ENCODE results near the gene PMS1.
"Not testable (repeated sequence)": the region's sequence is repeated elsewhere in the genome, so short reads cannot be mapped to it uniquely, and the experiment has no call there.

Gene PMS1

DNA sequence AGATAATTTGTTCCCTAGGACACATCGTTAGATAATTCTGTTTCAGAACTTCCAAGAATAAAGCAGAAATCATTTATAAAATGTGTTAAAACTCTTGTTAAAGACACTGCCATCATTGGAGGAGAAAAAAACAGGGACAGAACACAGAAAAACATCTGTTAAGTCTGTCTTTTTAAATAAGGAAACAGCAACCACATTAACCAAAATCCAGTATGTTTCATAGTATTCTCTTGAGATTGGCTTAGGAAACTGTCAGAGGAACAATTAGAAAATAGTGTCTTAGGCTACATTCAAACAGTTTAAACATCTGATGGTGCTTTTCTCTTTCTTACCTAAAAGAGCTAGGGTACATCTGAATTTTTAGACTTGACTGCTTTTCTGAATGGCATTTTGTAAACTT is 81.6 kb downstream of the PMS1 start:
- no peak for DNase-seq (ENCODE audit: low spot score)

DNA sequence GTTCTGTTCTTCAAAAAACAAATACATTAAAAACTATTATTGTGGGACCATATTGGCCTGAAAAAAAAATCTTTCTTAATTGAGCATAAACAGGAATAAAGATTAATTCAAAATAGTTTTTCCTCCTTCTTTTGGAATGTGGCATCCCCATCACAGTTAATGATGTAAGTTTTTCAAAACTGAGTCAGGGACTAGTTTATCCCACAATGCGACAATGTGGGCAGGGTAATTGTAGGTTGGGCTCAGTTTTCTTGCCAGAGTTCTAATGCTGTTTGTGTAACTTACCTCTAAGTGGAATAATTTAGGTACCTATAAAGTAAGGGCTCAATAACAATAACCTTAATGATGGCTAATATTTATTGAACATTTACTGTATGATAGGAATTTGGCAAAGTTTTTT is 82.0 kb downstream of the PMS1 start:
- no peak for DNase-seq (ENCODE audit: low spot score)

DNA sequence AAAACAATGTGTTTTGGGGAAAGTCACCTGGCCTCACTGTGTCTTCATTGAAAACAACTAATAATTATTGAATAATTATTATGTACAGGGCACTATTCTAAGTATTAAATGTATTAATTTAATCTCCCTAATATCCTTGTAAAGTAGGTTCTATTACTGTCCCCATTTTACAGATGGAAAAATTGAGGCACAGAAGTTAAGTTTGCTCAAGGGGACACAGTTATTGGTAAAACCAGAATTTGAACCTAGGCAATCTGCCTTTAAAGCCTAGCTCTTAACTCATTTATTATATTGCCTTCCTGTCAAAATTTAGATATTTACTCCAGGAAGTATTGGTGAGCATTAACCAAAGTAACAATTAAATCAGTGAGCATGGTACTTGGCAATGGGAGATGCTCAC is 84.6 kb downstream of the PMS1 start:
- DNase-seq (ENCODE audit: low spot score) = no peak

DNA sequence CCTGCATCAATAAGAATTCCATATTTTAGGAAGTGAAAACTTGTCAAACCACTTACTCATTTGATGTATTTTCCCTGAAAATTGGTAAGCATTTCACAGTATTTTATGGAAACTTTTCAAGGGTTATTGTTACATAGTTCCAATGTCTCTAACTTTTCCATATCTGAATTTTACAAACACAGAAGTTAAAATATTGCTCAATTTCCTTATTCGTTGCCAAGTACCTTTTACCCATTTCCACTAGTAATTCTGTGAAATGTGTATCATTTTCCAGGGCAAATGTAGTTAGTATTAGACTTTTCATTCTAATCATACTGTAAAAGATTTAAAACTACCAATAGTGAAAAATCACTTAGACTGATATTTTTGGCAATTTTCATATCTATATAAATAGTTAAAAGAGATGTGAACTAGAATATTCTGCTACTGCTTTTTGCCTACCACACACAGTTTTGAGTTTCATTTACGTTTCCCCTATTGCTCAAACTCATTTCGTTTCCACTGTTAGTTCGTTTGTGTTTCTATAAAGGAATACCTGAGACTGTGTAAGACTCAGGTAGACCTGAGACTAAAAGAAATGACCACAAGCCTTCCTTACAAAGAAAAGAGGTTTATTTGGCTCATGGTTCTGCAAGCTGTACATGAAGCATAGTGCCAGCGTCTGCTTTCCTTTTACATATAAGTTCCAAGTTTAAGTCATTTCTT is 86.3 kb downstream of the PMS1 start:
- DNase-seq (ENCODE audit: low spot score) = no peak

- no peak for DNase-seq (ENCODE audit: low spot score)
Measured at GRCh38 chr2:189873696-189874095, 89.4 kb downstream of the PMS1 start.

- DNase-seq (ENCODE audit: low spot score) = no peak
Measured at GRCh38 chr2:189874586-189875320, 90.5 kb downstream of the PMS1 start.

GRCh38 chr2:189876271-189876670 is 92.0 kb downstream of the PMS1 start:
- DNase-seq (ENCODE audit: low spot score) = no peak

- no peak for DNase-seq (ENCODE audit: low spot score)
Measured at GRCh38 chr2:189879716-189880081, 95.4 kb downstream of the PMS1 start.

DNA sequence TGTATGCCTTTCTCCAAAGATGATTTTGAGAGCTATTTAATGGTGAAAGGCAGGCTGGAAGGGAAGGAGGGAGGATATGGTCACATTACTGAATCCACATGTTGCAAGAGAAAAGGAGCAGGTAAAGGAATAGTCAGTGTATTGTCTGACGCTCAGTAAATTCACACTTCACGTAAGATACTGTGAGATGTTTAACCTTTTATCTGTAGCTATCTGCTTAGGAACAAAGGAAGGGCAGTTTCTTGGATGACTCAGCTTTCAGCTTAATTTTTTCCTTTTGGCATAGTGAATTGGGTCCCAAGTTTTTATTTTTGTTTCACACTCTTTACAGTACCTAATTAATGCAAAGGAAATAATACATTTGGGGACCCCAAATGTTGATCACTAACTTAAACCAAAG is 96.2 kb downstream of the PMS1 start:
- DNase-seq (ENCODE audit: low spot score) = no peak

DNA sequence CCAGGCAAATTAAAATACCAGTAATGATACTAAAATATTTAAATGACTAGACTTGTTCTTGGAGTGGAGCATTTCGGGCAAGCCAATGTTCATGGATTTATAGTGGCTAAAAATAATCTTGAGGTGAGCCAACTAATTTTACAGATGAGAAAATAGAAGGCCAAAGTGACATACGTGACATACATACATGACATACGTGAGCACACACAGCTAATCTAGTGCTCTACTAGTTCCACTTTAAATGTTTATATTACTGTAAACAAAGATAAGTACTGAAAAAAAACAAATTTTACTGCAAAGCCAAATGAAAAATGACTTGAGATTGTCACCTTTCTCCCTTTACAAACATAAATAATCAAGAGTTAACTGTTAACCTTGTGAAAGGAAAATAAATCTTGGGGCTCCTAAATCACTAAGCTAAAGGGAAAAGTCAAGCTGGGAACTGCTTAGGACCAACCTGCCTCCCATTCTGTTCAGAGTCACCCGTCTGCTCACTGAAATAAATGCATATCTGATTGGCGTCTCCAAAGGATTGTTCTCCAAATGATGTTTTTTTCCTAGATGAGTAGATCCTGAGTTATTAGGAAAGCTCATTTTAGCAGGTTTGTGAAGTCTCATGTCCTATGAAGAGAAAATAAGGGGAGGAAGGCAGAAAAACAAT is 96.7 kb downstream of the PMS1 start:
- no peak for DNase-seq (ENCODE audit: low spot score)

GRCh38 chr2:189885368-189885767 is 101.1 kb downstream of the PMS1 start:
- DNase-seq (ENCODE audit: low spot score) = no peak

DNA sequence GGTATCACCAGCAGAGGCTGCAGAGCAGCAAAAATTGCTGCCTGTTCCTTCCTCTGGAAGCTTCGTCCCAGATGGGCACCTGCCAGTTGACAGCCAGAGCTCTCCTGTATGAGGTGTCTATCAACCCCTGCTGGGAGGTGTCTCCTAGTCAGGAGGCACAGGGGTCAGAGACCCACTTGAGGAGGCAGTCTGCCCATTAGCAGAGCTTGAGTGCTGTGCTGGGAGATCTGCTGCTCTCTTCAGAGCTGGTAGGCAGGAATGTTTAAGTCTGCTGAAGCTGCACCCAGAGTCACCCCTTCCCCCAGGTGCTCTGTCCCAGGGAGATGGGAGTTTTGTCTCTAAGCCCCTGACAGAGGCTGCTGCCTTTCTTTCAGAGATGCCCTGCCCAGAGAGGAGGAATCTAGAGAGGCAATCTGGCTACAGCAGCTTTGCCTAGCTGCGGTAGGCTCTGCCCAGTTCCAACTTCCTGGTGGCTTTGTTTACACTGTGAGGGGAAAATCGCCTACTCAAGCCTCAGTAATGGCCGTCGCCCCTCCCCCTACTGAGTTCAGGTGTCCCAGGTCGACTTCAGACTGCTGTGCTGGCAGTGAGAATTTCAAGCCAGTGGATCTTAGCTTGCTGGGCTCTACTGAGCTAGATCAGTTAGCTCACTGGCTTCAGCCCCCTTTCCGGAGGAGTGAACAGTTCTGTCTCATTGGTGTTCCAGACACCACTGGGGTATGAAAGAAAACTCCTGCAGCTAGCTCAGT is 108.5 kb downstream of the PMS1 start:
- DNase-seq (ENCODE audit: low spot score) = not testable (repeated sequence)

- DNase-seq (ENCODE audit: low spot score) = no peak
Measured at GRCh38 chr2:189896809-189897208, 112.6 kb downstream of the PMS1 start.

DNA sequence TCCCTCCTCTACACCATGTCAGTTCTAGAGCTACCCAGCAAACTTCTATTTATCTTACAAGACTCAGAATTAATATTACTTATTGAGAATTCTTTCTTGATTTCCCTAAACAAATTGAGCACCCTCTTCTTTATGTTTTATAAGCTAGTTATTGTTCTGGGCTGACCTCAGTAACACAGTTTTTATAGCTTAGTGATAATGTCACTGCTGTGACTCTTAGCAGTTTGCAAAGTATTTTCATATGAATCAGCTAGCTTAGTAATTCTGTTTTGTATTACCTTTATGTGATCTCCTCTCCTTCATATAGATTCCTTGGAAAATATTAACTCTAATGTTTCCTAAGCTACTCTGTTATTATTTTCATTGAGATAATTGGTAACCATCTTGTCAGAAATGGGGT is 114.9 kb downstream of the PMS1 start:
- peak; percentile 2 for DNase-seq (ENCODE audit: low spot score)

DNA sequence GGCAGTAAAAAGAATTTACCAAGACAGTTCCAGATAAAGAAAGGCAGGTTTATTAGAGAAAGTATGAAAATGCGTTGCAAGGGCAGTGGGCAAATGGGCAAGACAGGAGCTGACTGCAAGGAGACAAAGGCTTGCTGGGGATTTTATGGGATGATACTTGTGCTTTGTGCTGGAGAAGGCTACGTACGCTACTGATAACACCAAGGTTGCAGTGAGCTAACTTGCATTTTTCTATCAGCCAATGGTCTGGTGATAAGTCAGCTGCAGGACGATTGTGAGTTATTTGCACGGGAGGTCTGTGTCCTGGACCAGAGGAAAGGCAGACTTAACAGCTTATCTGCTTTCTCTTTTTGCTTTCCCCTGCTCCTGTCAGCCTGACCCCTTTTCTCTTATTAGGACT is 116.5 kb downstream of the PMS1 start:
- no peak for DNase-seq (ENCODE audit: low spot score)

GRCh38 chr2:189901664-189902063 is 117.4 kb downstream of the PMS1 start:
- no peak for DNase-seq (ENCODE audit: low spot score)

DNA sequence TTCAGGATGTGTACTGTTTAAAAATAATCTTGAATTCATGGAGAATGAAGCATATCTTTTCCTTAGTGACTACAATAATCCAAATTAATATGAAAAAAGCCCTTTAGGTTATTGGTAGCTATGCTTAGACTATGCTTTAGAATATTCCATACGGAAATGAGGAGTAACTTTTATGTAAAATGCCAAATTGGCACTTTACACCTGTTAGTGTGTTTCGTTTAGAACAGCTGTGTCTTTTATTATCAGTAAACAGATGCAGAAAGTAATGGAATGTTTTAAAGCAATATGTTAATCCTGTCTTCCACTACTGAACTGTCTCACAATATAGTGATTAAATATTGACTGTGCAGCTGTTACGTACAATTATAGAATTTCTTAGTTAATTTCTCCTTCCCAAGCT is 129.6 kb downstream of the PMS1 start:
- no peak for DNase-seq (ENCODE audit: low spot score)

GRCh38 chr2:189916651-189917050 is 132.4 kb downstream of the PMS1 start:
- DNase-seq (ENCODE audit: low spot score) = no peak

Data from AG08395 (cell line).